ENCODE results near the gene ZNF512B.

The ZNF512B gene

DNA sequence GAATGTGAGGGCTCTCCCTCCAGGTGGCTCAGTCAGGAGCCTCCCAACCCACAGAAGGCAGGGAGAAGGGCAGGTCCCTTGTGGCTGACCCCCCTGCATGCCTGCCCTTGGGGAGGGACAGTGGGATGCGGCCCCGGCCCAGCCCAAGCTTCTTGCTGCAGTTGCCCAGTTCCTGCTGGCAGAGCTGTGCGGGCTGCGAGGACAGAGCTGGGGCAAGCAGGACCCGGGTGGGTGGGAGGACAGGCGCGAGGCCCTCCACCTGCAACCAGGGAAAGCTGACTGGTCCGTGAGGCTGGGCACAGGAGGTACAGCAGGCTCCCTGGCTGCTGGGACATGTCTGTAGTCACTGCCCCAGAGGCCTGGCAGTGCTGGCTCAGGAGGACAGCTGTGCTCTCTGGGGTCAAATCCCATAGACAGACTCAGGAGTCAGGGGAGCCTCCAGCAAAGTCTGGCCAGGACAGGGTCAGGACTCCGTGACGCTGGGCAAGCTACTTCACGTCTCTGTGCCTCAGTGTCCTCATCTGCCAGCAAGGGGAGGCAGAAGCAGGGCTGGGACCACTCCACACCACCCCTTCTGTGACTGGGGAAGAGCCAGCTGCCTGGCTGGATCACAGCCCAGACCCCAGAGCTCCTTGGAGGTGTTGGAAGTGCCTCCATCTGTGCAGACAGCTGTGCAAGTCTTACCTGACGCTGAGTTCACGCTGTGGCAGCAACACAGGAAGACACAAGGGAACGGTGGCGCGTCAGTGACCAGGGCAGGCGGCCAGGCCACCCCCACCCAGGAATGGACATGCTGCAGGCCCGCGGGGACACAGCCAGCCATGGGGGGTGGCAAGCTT is 26.5 kb downstream of the ZNF512B start:
- TF ChIP-seq, protein P1, sequence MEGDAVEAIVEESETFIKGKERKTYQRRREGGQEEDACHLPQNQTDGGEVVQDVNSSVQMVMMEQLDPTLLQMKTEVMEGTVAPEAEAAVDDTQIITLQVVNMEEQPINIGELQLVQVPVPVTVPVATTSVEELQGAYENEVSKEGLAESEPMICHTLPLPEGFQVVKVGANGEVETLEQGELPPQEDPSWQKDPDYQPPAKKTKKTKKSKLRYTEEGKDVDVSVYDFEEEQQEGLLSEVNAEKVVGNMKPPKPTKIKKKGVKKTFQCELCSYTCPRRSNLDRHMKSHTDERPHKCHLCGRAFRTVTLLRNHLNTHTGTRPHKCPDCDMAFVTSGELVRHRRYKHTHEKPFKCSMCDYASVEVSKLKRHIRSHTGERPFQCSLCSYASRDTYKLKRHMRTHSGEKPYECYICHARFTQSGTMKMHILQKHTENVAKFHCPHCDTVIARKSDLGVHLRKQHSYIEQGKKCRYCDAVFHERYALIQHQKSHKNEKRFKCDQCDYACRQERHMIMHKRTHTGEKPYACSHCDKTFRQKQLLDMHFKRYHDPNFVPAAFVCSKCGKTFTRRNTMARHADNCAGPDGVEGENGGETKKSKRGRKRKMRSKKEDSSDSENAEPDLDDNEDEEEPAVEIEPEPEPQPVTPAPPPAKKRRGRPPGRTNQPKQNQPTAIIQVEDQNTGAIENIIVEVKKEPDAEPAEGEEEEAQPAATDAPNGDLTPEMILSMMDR (IDR thresholded peaks at IDR 0.05; ENCODE audit: low read depth, low read length) = no peak
- no peak for TF ChIP-seq EZH2phosphoT487 (IDR thresholded peaks at IDR 0.05; ENCODE audit: low read depth)

DNA sequence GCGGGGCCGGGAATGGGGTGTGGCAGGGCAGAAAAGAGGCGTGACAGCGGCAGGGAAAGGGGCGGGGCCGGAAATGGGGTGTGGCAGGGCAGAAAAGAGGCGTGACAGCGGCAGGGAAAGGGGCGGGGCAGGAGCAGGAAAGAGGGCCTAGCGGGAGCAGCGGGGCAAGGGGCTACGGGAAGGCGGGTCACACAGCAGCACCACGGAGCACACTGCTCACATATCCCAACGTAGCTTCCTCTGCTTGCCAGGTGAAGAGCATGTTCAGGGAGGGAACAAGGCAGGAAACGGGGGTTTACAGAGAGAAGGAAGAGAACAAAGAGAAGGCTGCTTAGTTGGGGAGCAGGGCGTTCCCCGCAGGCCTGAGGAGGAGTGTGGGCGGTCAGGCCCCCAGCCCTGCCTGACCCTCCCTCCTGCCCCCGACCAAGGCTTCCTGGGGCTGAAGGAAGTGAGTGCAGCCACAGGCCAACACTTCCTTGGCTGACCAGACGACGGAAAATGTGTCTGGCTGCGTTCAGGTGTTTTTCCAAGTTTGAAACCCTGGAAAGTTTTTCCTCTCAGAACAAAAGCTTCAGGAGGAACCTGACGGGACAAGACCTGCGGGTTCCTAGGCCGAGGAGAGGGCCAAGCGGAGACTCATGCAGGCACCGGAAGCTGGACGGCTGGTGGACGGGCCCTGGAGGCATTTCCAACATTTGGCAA is 27.3 kb downstream of the ZNF512B start:
- H3K4me2 ChIP-seq (ENCODE audit: low read length) = no peak overlapping the region
- no peaks in the 10 kb centered on the region for H3K27me3 ChIP-seq (ENCODE audit: low read depth, low read length)
- no peak overlapping the region for H3K4me3 ChIP-seq (ENCODE audit: low read length)
- H3K36me3 ChIP-seq (replicated peaks; ENCODE audit: low read depth, low read length) = peaks cover 24% of the 10 kb centered on the region
- H3K27ac ChIP-seq (ENCODE audit: low read length) = no peak overlapping the region
- TF ChIP-seq, protein P1 (IDR thresholded peaks at IDR 0.05; ENCODE audit: low read depth, low read length) = no peak
- TF ChIP-seq EZH2phosphoT487 (IDR thresholded peaks at IDR 0.05; ENCODE audit: low read depth) = no peak
- peaks cover 9% of the 10 kb centered on the region; the same call in 1 of the 2 replicates for H3K79me2 ChIP-seq (ENCODE audit: low read length)
- peaks cover 4% of the 10 kb centered on the region for H3K4me1 ChIP-seq (ENCODE audit: low read length)
- H4K20me1 ChIP-seq (ENCODE audit: insufficient read depth, low read length) = peaks cover 45% of the 10 kb centered on the region
- no peak overlapping the region for H2AFZ ChIP-seq (ENCODE audit: low read depth, low read length)
- no peaks in the 10 kb centered on the region for H3K9me3 ChIP-seq (ENCODE audit: insufficient read depth, low read length)
- H3K9ac ChIP-seq (ENCODE audit: low read length) = no peak overlapping the region

More for the DNA sequence above, 26.5 kb downstream of the ZNF512B start:
- peaks cover 52% of the 10 kb centered on the region for H4K20me1 ChIP-seq (ENCODE audit: insufficient read depth, low read length)
- peaks cover 24% of the 10 kb centered on the region for H3K36me3 ChIP-seq (replicated peaks; ENCODE audit: low read depth, low read length)
- H3K27me3 ChIP-seq (ENCODE audit: low read depth, low read length) = no peaks in the 10 kb centered on the region
- H3K27ac ChIP-seq (ENCODE audit: low read length) = no peak overlapping the region
- no peak overlapping the region for H3K4me2 ChIP-seq (ENCODE audit: low read length)
- H3K79me2 ChIP-seq (ENCODE audit: low read length) = peaks cover 17% of the 10 kb centered on the region
- no peak overlapping the region for H3K4me3 ChIP-seq (ENCODE audit: low read length)
- no peak overlapping the region for H2AFZ ChIP-seq (ENCODE audit: low read depth, low read length)
- peaks cover 12% of the 10 kb centered on the region for H3K4me1 ChIP-seq (ENCODE audit: low read length)
- H3K9me3 ChIP-seq (ENCODE audit: insufficient read depth, low read length) = no peaks in the 10 kb centered on the region
- H3K9ac ChIP-seq (ENCODE audit: low read length) = no peak overlapping the region

DNA sequence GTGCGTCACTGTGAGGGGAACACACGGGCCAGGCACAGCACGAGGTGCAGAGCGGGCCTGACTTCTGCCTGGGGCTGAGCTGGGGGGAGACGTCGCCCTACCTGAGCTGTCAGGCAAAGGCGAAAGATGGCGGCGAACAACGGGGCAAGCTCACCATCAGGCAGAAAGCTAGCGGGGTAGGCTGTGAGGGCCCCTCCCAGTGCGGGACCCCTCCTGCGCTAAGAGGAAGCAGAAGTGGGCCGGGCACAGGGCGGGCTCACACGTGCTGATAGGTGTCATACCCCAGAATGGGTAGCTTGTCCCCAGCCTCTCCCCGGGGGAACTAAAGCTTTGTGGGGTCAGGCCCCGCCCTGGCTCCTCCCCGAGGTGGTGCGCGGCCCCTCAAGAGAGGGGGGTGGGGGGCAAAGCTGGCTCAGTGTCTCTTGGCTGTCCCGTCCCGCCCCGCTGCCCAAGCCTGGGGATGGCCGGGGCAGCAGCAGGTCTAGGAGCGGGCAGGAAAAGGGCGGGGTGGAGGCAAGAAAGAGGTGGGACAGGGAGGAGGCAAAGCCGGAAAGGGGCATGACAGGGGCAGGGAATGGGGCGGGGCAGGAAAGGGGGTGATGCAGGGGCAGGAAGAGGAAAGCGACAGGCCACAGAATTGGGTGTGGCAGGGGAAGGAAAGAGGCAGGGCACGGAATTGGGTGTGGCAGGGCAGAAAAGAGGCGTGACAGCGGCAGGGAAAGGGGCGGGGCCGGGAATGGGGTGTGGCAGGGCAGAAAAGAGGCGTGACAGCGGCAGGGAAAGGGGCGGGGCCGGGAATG is 28.2 kb downstream of the ZNF512B start:
- Histone ChIP-seq H3K4me1 (ENCODE audit: low read length) (no peaks in the 10 kb centered on the region), H4K20me1 (ENCODE audit: insufficient read depth, low read length) (peaks cover 38% of the 10 kb centered on the region), H3K9me3 (ENCODE audit: insufficient read depth, low read length) (no peaks in the 10 kb centered on the region), H3K4me2 (ENCODE audit: low read length) (no peak overlapping the region), H3K27ac (ENCODE audit: low read length) (no peak overlapping the region), H3K27me3 (ENCODE audit: low read depth, low read length) (no peaks in the 10 kb centered on the region), H3K9ac (ENCODE audit: low read length) (no peak overlapping the region), H3K79me2 (ENCODE audit: low read length) (peaks cover 3% of the 10 kb centered on the region; the same call in 1 of the 2 replicates), H3K4me3 (ENCODE audit: low read length) (no peak overlapping the region), H3K36me3 (replicated peaks; ENCODE audit: low read depth, low read length) (peaks cover 24% of the 10 kb centered on the region), H2AFZ (ENCODE audit: low read depth, low read length) (no peak overlapping the region)
- TF ChIP-seq, protein P1 (IDR thresholded peaks at IDR 0.05; ENCODE audit: low read depth, low read length) = no peak
- TF ChIP-seq EZH2phosphoT487 (IDR thresholded peaks at IDR 0.05; ENCODE audit: low read depth) = no peak

Data from OCI-LY3 (cell line).